ENCODE results near the gene ETFA.
A peak's percentile ranks its signal among the peaks of the same experiment; 100 is the strongest.

ETFA gene

GRCh38 chr15:76193934-76194333 is 117.3 kb downstream of the ETFA start:
- DNase-seq (ENCODE audit: low spot score), result no peak

- DNase-seq (ENCODE audit: low spot score), result no peak
Observed at GRCh38 chr15:76192715-76193114, 118.6 kb downstream of the ETFA start.

DNA sequence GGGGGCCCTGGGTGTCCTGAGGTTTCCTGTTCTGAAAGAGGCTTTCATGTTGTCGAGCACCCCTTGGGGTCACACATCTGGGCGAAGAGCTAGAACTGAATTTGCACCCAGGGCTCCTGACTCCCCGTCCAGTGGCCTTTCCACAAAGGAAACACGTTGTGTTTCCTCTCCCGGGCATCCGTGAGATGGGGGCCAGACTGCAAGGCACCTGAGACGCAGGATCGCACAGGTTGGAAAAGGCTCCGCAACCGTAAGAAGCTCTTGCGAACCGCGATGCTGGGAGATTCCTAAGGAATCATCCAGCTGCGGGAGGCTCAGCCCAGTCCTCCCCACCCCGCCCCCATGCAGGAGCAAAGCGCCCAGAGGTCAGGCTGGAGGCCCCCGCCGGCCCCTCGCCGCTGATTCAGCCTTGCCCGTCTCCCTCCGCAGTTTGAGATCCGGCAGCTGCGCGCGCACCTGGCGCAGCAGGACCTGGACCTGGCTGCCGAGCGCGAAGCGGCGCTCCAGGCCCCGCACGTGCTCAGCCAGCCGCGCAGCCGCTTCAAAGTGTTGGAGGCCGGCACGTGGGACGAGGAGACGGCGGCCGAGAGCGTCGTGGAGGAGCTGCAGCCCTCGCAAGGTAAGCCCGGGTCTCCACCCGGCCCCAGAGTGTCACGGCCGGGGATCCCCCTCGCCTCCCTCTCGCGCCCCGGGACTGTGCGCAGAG is 119.6 kb downstream of the ETFA start:
- DNase-seq (ENCODE audit: low spot score), result no peak

DNA sequence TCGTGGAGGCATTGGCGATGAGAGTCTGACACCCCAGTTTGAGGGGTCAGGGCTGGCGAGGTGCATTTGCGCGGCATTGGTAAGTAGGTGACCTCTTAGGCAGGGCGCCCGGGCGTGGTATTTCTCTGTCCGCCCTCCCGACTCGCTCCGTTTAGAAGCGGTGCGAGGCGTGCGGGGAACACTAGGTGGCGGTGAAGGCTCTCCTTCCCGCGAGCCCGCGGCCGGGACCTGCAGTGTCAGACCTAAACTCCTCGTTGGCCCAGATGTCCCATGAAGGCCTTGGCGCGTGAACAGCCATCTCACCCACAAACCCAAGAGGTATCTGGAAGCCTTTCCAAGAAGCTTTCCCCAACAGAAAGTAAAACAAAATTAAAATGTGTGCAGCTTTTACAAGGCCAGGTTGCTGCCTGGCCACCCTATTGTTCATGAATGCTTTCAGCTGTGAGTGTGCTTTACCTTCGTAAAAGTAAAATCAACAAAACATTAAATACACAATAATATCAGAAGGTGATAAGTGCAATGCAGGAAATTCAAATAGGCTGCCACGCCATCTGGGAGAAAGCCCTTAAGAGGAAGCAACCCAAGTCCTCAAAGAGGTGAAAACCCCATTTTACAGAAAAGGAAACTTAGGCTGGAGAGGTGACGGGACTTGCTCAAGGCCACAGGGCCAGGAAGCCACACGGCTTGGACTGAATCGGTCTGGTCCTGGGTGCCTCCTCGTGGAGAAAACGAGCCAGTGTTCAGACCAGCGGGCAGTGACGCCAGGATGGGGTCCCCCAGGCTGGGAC is 120.3 kb downstream of the ETFA start:
- DNase-seq (ENCODE audit: low spot score), result peak; percentile 77

- no peak for DNase-seq (ENCODE audit: low spot score)
Observed at GRCh38 chr15:76190070-76190564, 121.2 kb downstream of the ETFA start.

- no peak for DNase-seq (ENCODE audit: low spot score)
Observed at GRCh38 chr15:76189106-76189505, 122.2 kb downstream of the ETFA start.

GRCh38 chr15:76187163-76187562 is 124.1 kb downstream of the ETFA start:
- DNase-seq (ENCODE audit: low spot score), result no peak

DNA sequence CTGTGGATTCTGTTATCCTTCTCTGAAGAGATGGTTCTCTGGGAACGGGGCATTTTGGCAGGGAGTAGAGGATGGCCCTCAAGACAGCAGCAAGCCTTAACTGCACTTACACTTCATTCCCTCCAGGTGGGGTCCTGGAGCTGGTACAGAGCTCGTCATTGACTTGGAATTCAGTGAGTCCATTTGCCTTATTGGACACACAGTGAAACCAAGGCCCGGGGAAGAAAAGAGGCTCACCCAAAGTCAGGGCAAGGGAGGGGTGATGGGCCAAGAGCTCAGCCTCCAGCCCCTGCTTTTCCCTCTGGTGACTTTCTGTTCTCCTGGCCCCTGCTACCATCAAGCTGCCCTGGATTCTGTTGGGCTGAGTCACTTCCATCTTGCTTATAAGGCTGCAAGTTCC is 125.6 kb downstream of the ETFA start:
- DNase-seq (ENCODE audit: low spot score), result peak; percentile 58

- DNase-seq (ENCODE audit: low spot score), result no peak
Observed at GRCh38 chr15:76184650-76185035, 126.6 kb downstream of the ETFA start.

DNA sequence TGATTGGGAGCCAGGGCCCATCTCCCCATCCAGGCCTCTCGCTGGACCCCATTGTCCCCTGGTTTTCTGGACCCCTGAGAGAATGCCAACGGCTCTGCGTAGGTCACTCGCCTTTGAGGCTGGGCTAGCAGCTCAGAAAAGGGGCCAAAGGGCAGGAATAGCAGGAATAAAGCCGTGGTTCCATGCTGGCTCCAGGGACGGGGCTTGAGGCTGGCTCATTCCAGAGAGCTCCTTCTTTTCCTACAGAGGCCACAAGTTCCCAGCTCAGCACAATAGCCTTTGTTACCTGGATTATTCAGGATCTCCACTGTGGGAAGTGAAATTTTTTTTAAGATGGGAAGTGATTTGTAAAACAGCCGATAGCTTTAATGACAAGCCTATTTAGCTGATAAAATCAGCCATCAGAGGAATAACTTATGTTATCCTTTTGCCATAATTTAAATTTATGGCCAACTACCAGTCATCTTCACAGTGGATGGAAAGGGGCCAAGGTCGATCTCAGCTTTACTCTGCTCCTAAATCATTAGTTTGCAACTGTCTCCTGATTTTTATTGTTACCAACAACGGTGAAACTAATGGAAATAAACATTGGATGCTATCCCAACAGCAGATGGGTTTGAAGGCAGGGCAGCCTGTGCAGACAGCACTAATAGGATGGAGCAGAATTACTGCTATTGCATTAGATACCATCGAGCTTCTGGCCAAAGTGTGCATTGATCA is 127.2 kb downstream of the ETFA start:
- no peak for DNase-seq (ENCODE audit: low spot score)

GRCh38 chr15:76181705-76182107 is 129.6 kb downstream of the ETFA start:
- no peak for DNase-seq (ENCODE audit: low spot score)

DNA sequence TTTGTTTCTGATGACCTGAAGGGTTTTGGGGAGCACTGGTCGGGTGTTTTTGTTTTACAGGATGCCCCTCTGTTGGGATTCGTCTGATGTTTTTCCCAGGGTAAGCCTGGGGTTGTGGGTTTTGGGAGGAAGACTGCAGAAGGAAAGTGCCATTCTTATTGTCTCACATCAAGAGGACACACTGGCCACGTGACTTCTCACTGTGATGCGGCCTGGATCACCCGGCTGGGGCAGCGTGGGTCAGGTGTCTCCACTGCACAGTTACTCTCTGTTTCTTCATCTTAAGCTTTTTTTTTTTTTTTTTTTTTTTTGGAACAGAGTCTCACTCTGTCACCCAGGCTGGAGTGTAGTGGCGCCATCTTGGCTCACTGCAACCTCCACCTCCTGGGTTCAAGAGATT is 130.9 kb downstream of the ETFA start:
- no peak for DNase-seq (ENCODE audit: low spot score)

DNA sequence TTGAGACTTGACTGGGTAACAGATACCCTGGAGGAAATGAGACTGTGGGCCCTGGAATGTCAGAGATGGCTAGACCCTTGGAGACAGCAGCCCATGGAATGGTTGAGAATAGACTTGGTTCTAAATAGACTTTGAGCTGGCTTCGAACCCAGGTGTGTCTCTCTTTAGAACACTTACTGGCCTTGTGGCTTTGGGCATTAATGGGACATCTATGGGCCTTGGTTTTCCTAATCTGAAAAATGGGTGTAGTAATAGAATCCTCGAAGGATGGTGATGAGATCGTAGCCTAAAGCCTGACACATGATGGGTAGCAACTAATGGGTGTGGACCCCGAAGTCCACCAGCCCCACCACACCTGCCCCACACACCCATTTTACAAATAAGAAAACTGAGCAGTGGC is 132.2 kb downstream of the ETFA start:
- DNase-seq (ENCODE audit: low spot score), result no peak

DNA sequence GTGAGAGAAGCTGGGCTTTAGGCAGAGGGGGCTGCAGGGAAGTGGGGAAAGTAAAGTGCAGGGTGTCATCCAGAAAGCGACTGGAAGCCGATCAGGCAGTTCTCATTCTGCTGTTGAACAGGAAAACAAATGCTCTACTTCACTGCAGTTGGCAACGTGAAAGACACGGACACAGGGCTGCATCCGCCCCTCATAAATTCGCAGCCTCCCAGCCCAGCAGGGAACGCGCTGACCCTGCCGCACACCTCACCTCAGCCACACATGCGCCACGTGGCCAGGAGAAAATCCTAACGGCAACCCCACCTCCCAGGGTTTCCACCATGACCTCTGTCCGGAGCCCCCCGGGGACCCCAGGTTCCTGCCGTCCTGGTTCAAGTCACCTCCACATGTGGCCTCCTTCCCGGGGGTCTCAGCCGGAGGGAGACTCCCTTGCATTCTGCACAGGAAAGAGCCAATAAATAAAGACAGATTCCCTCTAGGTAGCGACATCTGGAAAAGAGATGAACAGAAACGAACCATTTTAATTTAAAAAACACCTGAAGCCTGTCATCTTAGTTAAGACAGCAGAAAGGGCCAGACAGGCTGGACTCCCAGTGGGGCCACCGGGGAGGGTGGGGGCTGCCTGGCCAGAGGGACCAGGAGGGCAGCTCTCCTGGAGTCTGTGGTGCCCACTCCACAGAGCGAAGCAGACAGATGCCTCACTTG is 132.8 kb downstream of the ETFA start:
- DNase-seq (ENCODE audit: low spot score), result no peak

GRCh38 chr15:76177491-76178040 is 133.7 kb downstream of the ETFA start:
- DNase-seq (ENCODE audit: low spot score), result peak; percentile 17

DNA sequence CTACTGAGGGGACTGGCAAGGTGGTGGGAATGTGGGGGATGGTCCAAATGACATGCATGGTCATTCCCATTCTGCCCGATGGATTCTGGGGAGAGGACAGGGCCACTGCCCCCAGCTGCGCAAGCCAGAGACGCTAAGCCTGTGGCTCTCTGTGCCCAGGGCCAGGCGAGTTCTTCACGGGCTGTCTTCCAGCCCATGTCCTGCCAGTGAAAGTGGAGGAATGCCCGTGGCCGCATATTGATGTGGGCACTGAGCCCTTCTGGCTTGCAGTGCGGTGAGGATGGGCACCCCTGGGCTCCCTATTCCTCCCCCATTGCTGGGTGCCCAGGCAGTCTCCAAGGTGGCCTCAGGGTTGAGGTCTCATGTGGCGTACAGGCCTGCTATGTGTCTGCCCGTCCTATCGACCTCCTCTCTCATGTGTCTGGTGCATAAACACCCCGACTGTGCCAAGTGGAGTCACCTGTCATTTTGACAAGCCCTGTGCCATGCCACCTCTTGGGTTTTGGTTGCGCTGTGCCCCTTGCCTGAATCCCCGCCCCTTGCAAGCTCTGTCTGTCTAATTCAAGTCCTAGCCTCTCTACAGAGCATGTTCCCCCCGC is 134.7 kb downstream of the ETFA start:
- DNase-seq (ENCODE audit: low spot score), result no peak

DNA sequence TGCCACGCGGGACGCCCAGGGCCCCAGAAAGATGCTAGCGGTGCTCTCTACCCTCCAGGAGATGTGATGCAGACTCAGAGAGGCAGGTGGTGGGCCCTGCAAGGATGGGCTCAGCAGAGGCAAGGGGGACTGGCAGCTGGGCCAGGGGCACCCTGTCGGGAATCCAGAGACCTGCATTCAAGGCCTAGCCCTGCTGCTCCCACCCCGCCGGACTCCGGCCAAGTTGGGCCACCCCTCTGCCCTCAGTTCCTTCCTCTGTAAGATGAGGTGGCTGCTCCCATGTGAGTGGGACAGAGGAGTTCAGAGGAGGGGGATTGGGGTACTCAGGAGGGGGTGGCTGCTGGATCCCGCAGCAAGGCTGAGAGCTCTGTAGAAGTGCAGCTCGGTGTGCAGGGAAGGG is 135.2 kb downstream of the ETFA start:
- DNase-seq (ENCODE audit: low spot score), result no peak

- DNase-seq (ENCODE audit: low spot score), result no peak
Observed at GRCh38 chr15:76175442-76175841, 135.8 kb downstream of the ETFA start.

GRCh38 chr15:76174654-76175053 is 136.6 kb downstream of the ETFA start:
- DNase-seq (ENCODE audit: low spot score), result no peak

DNA sequence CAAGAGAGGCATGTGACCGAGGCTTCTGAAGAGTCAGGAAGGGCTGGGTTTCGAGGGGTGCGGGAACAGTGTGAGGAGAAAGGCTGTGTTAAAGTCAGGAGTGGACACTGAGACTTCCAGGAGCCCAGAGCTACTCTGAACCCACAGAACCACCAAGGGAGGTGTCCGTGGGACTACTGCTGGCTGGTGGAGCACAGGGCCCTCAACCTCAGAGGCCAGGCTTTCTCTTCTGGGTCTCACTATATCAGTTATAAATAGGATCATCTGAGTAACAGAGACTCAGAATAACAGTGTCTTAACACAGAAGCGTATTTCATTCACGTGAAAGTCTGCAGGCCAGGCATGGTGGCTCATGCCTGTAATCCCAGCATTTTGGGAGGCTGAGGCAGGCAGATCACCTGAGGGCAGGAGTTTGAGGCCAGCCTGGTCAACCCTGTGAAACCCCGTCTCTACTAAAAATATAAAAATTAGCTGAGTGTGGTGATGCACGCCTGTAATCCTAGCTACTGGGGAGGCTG is 137.9 kb downstream of the ETFA start:
- no peak for DNase-seq (ENCODE audit: low spot score)

GRCh38 chr15:76172782-76173181 is 138.5 kb downstream of the ETFA start:
- DNase-seq (ENCODE audit: low spot score), result no peak

Measured in COLO829 (cell line).